GM19240 (cell line): ENCODE data around the gene TBPL1.

Experiments used
- DNase-seq: peaks from one replicate; pipeline ENCODE4 v3.0.0; 2011; ENCODE audit warnings: low spot score; ENCODE audit not compliant: insufficient read length

TBPL1 gene

DNA sequence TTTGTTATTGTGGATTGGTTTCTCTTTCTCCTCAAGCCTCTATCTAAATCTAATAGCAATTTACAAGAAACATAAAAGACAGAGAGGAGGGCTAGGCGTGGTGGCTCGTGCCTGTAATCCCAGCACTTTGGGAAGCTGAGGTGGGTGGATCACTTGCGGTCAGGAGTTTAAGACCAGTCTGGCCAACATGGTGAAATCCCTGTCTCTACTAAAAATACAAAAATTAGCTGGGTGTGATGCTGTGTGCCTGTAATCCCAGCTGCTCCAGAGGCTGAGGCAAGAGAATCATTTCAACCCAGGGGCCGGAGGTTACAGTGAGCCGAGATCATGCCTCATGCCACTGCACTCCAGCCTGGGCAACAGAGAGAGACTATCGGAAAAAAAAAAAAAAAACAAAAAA, 52.8 kb downstream of the TBPL1 start:
- no peak for DNase-seq

DNA sequence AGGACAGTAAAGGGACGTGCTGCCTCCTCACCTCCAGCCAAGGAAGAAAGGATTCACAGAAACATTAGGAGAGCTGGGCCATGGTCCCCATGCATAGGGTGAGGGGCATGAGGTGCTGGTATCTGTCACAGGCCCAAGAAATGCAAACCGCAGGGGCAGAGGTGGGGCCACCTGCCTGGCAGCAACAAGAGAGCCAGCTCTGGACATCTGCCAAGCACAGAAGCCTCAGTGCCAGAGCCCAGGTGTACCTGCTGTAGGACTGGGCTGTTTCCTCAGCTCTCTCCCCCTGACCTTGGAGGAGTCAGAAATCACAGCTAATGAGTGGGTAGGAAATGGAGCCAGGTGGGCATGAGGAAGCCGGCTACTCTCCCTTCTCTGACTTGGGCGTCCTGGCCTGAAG, 54.1 kb downstream of the TBPL1 start:
- no peak for DNase-seq

DNA sequence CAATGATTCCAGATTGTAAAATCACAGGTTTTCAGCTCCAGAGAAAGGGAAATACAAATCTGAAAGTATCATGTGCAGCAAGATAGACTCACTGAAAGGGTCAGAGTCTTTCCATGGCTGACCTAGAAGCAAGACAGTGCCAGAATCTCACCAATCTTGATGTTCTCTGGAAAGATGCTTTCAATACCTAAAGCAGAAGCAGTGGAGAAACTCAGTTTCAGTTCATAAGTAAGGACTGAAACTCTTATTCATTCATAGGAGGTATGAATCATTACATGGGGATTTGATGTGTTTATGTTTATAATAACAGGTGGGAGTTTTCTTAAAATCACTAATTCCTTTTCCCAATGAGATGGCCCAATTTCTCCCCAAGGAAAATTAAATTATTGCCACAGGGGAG, 56.9 kb downstream of the TBPL1 start:
- DNase-seq: no peak

DNA sequence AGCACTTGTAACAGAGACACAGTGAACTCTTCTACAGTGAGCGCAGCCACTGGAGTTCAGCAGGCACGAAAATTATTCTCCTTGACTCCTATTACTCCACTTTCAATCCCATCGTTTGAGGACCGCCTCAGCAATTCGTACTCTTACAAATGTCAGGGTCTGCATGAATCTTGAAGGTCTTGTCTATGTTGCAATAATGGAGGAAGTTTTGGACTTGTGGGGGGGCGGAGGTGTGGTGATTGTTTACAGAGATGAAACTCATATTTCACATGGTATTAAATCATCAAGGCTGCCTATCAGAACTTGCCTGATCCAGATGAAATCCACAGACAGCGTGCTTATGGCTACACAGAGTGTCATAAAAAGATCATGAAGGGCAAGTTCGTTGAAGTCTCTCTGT, 57.4 kb downstream of the TBPL1 start:
- DNase-seq: no peak

DNA sequence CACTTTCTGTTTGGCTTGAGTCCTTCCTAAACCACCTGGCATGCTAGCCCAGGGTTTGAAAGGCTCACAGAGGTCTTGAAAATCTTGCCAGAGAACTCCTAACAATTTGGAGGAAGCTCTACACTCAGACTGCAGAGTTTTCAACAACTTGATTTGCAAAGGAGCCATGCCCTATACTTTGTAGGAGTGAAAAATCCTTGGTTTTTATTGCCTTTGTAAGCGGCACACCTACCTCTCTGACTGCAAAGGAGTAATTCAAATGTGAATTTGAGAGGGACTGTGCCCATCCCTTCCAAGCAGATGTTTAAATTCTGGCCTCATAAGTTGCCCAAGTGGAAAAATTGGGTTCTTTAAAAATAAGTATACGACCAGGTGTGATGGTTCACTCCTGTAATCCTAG, 58.0 kb downstream of the TBPL1 start:
- DNase-seq: no peak

DNA sequence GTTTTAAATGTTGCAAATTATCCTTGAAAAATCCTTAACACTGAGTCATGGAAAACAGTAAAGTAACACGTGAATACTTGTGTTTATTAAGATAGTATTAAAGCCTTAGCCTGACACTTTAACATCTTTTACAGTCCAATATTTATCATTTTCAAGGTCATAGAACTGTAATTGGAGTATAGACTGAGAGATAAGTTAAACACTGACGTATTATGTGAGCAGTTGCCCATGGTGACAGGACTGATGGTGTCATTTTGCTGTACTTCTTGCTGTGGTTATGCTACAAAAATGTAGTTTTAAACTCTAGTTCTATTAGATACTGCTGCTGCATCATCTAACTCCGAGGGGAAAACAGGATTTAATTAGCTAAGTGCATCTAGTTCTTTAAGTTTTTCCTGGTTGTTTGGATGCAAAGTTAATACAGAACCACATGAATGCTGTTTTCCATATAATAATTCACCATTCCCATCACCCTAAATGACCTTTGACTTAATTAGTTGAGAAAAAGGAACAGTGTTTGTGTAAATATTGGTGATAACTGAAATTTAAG, 61.6 kb downstream of the TBPL1 start:
- DNase-seq: no peak

DNA sequence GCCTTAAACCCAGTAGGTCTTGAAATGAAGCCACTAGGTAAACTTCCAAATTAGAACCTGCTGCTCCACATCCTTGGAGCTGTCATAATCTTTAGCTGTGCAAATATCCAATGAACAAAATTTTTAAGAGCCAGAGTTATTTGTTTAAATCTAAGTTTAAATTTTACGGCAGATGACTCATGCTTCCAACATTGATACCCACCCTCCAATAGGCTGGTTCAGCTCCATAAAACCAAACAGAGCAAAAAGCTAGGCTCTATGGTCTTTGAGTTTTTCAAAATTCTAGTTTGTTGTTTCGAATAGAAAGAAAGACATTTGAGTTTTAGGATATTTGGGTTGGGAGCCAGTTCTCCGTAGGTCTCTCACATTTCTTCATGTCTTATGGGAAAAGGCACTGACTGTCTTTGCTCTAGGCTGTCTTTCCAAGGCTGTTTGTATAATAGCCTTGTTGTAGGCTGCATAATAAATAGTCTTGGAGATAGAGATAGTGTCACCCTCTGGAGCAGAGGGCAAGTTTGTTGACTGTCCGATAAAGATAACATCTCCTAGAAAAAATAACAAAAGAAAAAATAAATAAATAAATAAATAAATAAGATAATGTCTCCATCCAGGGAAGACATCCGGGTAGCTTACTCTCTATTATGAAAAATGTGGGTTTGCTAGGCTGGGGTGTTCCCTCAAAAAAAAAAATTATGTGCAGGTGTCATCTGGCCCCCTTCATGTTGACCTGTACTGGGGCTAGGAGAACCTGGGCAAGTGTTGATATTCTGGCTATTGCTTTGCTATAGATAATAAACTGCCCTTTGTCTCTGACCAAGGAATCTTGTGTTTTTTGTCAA, 62.9 kb downstream of the TBPL1 start:
- no peak for DNase-seq

DNA sequence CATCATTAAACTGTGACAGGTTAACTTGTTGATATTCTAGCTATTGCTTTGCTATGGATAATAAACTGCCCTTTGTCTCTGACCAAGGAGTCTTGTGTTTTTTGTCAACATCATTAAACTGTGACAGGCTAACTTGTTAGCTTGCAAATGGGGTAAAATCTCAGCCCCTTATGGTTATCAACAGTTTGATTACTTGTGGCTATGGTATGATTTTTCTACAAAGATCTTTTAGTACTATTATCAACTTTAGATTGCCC, 63.5 kb downstream of the TBPL1 start:
- no peak for DNase-seq

DNA sequence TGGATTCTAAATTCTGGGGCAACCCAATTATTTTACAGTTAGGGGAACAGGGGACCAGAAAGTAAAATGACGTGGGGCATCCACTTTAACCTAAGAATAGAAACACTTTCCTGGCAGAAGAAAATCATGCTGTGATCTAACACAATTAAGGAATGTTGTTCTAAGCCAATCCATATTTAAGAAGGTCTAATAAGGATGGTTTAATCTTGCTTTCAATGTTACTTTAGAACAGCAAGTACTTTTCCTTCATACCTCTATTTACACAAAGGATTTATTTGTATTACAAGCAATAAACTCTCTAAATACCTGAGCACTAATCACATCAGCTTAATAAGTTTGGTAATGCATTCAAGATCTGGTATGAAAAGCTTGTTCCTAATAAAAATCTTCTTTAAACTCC, 67.0 kb downstream of the TBPL1 start:
- no peak for DNase-seq

DNA sequence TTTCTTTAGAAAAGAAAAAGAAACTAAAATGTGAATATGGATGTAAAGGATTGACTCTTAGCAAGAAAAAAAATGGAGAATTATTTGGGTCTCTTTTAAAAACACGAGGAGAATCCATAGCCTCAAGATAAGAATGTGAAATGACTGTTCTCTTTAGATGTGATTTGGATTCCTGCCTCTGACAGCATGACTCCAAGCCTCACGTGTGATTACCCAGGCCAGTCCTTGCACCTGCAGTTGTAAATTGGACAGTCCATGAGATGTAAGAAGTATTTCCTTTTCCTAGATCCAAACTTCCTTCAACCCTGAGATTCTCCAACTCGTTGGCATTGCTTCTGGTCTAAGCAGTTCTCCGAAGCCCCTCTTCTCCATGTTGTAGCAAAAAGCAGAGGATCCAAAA, 67.5 kb downstream of the TBPL1 start:
- DNase-seq: no peak

DNA sequence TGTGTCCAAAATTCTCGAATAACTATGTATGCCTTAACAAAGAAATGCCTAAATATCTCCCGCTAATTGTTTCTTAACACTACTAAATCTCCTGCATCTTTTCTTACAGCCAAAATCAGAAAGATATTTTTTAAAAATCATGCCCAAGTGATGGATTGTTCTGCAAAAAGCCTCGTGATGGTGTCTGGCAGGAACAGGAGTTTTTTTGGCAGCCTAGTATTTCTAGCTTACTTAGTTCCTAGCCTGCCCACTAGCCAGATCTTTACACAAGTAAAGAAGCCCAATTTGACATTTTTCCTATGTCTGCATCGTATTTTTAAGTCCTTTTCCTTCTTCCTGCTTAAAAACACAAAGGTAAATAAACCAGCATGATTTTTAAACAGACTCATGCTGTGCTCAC, 67.9 kb downstream of the TBPL1 start:
- no peak for DNase-seq

DNA sequence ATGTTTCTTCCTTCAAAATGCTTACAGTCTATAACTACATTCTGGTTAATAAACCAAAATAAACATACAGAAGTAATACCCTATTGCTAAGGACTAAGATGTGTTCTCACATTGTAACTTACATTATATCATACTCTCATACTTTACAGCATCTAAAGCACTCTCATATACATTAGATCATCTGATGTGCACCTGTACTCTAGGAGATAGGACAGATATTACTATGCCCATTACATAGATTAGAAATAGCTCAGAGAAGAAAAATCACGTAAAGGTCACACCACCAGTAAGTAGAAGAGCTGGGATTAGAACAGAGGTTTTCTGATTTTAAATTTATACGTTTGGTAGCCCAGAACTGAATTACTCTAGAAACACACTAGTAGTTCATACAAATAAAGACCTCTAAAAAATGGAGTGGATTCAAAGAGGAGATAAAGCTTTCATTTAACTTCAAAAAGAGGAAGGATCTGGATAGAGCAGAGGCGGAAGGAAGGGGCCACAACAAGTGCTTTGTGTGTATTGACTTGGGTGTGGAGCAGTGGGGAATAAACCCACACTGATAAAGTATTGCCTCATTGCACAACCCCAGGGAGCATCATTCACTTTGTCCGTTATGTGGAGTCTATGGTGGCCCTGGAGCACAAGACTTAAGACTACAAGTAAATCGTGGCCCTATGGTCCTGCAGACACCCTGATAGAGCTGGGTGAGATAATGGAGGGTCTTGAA, 68.5 kb downstream of the TBPL1 start:
- DNase-seq: no peak

DNA sequence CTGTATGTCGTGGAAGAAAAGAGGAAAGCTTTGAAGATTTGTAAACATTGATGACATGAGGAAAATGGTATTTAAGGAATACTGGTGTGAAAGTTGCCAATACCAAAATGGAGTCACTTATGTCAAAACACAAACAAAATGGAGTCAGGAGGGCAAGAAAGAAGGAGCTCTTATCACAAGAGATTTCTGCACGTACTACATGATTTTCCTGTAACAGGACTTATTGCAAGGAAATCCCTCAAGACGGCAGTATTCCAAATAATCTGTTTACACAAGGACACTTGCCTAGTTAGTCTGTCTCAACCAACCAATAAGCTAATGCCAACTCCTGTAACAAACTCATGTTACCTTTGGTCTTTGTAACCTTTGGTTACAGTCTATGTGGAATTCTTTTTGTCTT, 69.6 kb downstream of the TBPL1 start:
- DNase-seq: no peak

DNA sequence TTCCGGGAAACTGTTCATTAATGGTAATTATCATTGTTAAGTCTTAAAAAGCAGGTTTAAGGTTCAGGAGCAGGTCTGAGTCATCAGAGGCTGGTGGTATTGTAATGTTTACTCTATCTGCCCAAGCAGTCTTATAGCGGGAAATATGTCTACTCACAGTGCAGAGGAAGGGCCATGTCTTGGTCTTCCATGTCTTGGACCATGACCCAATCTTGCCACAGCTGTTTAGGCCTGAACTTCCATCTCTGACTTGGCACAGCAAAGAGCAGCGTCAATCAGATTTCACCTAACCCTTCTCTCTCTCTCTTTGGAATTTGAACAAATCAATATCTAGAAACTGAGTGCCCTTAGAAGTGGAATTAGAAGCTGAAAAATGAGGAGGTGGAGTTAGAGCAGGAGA, 73.6 kb downstream of the TBPL1 start:
- no peak for DNase-seq

DNA sequence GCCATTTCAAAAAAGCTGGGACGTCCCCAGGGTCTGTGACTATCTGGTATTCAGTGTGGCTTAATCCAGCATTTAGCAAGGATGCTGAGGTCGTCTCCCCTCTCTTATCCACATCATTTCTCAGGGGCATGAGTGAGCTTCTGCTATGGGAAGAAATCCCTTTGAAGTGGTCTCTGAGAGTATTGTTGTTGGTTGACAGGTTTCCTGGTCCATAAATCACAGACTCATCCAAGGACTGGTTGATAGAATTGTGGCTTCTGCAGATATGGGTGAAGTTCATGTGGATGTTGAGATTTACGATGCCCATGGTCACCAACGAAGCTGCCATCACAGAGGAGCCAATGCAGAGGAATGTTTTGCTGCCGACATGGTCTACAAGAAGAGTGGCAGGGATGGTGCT, 75.4 kb downstream of the TBPL1 start:
- no peak for DNase-seq

DNA sequence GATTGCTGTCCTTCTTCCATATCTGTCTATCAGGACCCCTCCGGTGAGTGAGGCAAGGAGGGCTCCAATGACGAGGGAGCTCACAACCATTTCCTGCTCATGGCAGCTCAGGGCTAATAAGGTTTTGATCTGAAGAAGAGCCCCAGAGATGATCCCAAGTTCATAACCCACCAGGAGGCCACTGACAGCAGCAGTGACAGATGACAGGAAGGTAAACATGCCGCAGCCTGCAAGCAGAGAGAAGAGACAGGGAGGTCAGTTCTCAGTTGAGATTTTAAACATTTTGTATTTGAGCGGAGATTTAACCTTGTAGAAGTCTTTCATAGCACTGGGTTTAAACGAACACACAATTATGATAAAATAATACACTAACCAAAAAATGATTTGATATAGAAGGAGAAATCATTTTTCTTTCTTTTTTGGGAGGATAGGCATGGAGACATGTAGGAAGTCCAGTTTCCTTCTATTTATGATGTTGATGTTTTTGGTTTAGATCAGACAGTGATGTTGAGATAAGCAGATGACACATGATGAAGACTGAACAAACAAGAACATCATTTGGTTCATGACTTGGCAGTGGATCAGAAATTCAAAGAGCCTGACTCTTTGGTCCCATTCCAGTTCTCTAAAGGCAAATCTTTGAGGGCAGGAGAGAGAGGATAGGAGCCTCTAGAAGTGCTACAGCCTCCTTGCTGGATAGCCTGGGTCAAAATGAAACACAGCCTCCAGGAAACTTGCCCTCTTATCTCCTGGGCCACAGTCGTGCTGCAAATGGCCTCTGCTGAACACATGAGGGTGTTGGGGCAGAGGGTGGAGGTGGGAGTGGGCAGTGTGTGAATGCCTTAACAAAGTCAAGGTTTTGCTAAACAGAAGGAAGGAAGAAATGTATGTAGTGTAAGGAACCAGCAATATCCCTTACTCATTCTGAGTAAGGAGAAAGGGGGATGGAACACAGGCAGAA, 76.8 kb downstream of the TBPL1 start:
- DNase-seq: no peak

DNA sequence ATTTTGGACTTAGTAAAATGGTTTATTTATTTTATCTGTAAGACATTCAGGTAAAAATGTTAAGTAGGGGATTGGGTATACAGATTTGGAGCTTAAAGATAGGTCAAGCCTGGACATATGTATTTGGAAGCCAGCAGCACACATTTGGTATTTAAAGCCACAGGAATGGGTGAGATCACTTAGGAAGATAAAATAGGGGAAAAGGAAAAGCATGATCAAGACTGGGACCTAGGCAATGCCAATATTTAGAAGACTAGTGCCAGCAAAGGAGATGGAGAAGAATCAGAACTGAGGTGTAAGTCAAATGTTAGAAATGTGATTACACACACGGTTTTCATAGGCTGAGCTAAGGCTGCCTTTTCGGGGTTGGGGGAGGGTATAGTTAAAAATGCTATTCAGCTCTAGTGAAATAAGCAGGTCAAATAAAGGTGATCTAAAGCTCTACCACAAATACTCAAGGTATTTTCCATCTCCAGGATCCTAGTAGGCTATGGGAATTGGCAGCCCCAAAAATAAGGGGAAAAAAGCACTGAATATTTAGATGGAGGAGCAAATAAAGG, 78.8 kb downstream of the TBPL1 start:
- no peak for DNase-seq

DNA sequence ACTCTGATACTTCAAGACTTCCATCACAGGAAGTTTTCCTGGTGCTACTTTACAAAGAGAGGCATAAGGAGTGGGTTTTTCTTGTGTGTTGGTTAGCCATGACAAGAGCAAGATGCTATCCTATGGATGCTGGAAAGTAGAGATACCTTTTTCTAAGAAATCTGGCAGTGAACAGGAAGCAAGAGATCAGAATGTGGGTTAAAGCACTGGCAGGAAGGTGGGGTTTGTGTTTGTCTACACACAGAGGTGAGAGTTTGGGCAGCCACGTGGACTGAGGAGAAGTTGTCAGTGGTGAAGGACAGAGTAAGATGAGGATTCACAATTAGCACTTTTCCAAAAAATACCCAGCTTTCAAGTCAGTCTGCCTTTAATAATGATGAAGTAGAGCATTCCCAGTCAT, 81.5 kb downstream of the TBPL1 start:
- DNase-seq: no peak

DNA sequence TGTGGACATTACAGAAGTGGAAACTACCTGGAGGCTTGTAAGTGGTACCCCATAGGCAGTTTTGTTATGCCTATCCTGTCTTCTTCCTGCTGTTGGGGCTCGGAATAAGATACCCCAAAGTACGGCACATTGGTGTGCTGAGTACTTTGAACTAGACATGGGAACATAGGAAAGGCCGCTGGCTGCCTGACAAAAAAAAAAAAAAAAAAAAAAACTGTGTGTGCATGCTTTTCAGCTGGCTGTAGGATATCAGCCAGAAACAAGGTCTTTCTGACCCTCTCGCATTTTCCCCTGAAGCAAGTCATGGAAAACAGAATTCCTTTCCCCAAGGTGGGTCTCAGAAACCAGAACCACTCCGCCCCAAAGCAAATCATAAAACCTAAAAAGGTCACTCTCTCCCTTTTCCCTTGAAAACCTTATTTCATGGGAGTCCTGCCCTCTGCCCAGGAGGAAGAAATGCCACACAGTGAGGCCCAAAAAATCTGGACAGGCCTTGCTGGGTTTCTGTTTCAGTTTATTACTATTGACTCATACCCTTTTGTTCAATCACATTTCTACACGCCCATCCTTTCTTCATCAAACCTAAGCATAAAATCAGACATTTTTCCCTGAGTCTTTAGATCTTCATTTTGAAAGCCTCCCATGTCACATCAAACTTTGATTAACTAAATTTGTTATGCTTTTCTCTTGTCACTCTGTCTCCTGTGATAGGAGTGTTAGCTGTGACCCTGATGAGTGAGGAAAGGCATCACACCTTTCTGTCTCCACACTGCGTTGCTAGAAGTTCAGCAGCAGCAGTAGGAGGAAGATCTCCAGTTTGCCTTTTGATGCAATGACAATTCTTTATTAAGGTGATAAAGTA, 82.2 kb downstream of the TBPL1 start:
- no peak for DNase-seq

DNA sequence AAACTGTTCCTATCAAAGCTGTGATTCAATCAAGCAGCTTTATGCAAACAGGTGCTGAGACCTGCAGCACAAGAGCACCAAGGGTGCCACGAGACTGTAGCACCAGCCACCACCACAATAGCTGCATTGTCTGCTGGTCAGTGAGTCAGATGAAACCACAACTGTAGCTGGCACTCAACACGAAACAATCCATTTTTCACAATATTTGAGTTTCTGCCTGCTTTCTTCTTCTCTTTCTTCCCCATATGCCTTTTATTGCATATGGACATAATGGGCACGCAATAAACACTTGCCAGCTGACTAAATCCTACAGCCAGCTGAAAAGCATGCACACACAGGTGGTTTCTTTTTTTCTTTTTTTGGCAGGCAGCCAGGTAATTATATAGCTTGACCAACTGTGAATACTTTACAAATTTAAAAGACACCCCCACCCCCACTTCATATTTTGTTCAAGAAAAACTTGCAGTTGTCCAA, 82.8 kb downstream of the TBPL1 start:
- no peak for DNase-seq
